NCI-H2227 (cell line): Measurements from ENCODE around the gene TUBG2.

Experiments
- DNase-seq: peaks from one replicate; lab custom pipeline; 2025; ENCODE audit not compliant: unreplicated experiment; lab: John Stamatoyannopoulos, UW

TUBG2 gene

GRCh38 chr17:42695500-42695899, 36.4 kb downstream of the TUBG2 start:
- DNase-seq = no peak

GRCh38 chr17:42697108-42697811, 38.2 kb downstream of the TUBG2 start:
- DNase-seq = no peak

DNA sequence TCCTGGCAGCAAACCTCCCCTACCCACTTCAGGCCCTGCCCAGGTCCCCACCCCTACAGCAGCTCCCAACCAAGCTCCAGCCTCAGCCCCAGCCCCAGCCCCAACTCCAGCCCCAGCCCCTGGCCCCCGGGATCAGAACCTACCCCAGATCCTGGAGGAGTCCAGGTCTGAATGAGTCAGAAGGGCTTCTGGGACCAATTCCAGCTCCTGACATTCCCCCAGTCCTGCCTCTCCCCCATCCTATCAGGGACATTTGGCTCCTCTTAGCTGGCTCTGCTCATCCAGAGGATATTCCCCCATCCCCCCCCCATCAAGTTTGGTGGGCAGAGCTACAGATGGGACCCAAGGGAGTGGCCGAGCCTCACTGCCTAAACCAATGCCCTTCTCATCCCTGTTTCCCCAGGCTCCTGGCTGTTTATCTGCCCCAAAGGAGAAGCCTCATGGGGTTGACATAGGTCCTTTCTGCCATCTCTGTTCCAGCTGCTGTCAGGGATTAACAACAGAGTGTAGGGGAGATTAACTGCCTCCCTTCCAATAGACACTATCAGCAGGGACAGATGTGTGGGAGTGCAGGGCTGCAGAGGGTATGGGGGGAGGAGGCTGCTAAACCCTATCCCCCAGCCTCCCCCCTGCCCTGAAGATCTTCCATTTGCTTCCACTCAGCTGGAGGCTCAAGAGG, 39.8 kb downstream of the TUBG2 start:
- peak; percentile 51 for DNase-seq

- DNase-seq = no peak
Measured at GRCh38 chr17:42699415-42699740, 40.3 kb downstream of the TUBG2 start.

DNA sequence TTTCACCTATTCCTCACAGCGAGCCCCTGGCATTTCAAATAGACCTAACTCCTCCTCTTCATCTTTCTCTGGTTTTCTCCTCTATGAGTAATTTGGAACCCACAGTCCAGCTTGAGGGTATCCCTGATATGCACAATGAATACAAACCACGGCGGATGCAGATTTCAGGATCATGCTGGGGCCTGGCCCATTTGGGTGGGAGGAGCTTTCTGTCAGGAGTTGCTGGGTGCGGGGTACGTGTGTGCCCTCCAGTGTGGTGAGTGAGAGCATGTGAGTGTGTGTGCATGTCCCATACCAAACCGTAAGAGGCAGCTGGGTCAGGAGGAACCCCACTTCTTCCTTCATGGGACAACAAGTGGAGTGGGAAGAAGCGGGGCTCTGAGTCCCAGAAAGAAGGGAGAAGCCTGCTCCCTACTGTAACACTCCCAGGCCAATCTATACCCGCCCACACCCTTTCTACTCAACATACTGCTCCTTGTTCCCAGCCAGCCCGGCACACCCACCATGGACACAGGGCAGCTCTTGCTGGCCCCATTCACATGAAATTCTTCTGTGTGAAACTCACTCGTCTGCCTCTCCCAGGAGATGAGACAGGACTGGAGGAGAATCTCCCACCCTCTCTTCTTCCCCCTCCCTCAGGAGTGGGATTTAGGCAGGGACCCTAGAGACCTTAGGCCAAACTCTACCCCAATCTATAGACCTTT, 41.7 kb downstream of the TUBG2 start:
- no peak for DNase-seq

DNA sequence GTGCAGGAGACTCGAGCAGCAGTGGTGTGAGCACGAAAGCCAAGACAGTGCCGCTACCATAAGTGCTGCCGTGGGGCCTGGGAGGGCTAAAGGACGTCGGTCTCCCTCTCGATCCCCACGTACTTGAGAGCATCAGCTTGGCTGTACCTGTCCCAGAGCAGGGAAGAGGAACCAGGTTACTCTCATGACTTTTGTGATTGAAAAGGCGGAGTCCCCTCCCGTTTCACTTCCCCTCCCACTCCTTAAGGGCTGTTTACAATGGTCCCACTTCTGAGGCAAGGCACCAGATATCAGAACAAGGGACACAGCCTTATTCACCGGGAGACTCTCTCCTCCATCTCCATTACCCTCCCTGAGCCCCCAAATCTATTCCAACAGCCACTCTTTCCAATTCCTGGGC, 43.4 kb downstream of the TUBG2 start:
- DNase-seq = no peak

GRCh38 chr17:42704490-42704836, 45.4 kb downstream of the TUBG2 start:
- DNase-seq = no peak

- no peak for DNase-seq
Measured at GRCh38 chr17:42704837-42705494, 45.9 kb downstream of the TUBG2 start.

DNA sequence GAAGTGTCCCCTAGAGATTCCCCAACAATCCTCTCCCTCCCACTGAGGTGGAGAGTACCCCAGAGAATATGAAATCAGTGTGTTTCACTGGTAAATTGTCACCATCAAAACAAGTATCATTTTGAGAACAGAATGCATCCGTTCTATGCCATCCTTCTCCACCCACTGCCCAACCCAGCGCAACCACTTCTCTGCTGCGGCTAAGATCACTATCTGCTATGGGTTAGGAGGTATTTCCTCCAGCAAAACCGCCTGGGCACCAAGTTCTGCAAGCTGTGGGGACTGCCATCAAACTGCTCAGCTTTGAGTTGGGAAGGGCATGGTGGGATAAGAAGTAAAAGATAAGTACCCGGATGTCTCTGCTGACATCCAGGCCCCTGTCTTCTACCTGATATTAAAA, 47.6 kb downstream of the TUBG2 start:
- DNase-seq = no peak

DNA sequence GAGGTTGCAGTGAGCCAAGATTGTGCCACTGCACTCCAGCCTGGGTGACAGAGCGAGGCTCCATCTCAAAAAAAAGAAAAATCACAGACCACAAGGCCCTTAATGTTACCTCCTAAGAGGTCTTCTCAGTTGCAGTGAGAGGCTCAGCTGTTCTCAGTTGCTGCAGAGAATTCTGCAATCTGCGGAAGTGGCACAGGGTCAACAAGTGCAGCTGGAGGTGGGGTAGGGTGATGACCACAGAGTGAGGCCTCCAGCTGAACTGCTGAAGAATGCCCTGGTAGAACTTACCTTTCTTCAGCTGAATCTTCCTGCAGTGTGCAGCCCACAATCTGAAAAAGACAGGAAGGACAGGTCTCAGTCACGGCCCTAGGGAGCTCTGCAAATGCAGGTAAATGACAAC, 49.5 kb downstream of the TUBG2 start:
- no peak for DNase-seq

- no peak for DNase-seq
Measured at GRCh38 chr17:42709561-42709960, 50.5 kb downstream of the TUBG2 start.
